NCI-H345 treated with DMSO at 0.1 percent for 48 hours (cell line): ENCODE data around the gene DCHS2.

Experiments used
- DNase-seq: peaks from one replicate; lab custom pipeline; 2025; ENCODE audit not compliant: unreplicated experiment; lab: John Stamatoyannopoulos, UW

DCHS2 gene, protein sequence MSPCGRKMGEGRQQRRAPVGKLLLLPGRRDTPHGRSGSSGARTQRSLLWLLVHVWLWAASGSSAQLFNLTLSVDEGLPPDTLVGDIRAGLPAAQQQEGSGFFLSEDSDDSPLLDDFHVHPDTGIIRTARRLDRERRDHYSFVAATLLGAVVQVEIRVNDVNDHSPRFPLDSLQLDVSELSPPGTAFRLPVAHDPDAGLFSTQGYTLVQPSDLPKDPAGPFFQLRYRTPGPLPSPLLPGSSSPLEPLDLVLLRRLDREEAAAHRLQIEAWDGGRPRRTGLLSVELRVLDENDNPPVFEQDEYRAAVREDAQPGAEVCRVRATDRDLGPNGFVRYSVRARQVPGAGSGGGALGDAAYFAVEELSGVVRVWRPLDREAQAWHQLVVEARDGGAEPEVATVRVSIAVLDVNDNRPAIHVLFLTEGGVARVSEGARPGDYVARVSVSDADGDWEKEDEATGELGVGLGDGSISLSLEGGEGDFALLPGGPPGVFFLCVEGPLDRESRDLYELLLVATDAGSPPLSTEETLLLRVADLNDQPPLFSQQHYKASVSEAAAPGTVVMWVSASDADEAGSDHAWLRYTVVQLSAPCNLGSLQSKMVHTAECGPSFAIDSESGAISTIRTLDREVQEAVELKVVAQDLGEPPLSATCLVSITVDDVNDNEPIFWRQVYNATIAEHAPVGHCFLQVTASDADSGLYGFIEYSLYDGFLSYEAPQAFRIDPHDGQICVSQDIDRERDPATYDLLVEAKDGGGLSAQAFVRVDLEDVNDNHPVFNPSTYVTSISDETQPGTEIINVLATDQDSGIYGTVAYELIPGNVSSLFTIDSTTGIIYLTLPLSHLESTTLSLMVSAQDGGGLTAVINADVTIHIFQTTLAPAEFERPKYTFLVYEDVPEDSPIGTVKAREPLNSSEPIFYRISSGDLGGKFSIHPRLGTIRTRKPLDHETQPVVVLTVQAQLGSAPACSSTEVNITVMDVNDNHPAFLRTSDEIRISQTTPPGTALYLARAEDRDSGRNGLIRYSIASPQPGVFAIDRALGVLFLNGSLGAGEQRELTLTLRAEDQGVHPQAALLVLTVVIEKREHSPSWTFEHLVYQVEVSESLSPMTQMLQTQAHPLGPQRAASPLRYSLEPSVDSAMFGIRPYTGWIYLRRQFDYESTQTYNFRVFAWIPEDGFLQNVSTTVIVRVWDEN (N-terminal part only)

DNA sequence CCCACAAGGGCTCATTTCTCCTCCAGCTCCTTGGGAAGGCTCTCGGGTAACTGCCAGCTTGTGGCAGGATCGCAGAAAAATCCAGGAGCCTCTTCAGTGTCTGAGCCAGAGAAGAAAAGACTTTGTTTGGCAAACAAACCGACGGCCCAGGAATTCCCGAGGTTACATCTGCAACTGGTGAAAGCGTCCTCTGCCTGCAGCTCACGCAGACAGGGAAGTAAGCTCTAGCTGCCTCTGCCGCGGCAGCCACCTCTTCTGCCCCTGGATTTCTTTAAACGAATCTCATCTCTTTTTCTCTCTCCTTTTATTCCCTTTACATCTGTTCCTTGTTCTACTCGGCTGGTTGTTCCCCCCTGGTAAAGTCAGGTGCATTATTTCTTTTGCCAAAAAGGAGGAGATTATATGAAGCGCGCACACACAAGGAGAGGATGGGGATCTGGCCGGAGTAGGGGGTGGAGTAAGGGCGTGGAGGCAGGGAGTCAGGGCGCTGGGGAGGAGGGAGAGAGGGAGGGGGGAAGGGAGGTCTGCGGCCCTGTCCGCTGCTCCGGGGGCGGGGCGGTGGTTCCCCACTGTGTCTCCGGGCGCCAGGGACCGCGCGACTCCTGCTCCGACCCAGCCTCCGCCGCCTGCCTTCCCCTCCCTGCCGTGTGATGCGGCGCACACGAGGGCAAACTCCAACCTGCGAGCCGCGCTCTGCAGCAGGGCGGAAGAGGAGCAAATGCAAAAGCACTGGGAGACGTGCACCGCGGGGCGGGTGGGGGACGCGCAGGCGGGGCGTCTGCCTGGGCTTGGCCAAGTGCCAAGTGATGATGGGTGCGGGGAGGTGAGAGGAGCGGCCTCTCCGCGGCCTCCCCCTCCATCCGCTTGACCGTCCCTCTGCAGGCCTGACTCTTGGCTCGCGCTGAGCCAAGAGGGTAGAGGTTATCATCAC lies at the start of gene DCHS2:
TSS of gene DCHS2 (minus strand) at position 459 of the 931 bp plus-strand sequence. CDS start at position 15, 444 bp downstream.
- DNase-seq, result no peak

GRCh38 chr4:154534296-154534695 lies 42.7 kb upstream of the DCHS2 start:
- DNase-seq, result no peak

GRCh38 chr4:154529728-154530519 lies 38.3 kb upstream of the DCHS2 start:
- no peak for DNase-seq

GRCh38 chr4:154528869-154529268 lies 37.3 kb upstream of the DCHS2 start:
- no peak for DNase-seq

- DNase-seq, result no peak
Observed at GRCh38 chr4:154527308-154527707, 35.7 kb upstream of the DCHS2 start.

- DNase-seq, result no peak
Observed at GRCh38 chr4:154526151-154526550, 34.6 kb upstream of the DCHS2 start.

DNA sequence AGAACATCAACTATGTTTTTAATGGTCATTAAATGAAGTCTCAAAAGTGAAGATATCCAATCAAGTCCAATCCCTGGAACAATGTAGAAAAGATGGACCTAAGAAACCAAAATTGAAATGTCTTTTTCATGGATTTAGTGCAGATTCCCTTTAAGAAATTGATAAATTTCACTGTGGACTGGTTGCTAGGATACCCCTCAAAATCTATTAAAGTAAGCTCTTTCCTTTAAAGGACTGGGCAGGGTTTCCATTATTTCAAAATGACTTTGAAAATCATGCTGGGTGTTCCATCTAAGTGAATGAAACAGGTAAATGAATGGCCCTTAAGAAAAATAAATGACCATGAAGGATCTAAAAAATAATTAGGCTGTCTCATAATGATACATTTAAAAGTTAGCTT lies 30.0 kb upstream of the DCHS2 start:
- no peak for DNase-seq

DNA sequence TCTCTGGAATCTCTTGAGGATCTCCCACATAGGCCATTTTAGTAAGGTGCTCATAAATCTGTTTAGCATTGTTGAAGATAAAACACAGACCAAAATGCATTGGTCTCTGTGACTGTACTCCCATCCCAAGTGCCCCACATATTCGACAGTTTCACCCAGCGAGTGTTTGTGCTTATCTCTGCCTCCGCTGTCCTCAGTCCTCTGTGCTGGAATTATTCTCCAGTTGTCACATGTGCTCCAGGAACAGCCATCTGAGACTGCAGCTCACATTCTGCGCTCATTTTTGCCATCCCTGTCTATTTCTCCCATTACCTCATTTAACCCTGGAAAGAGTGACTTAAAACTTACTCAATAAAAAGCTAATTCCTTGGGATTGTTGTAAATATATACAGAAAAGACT lies 27.6 kb upstream of the DCHS2 start:
- DNase-seq, result no peak

DNA sequence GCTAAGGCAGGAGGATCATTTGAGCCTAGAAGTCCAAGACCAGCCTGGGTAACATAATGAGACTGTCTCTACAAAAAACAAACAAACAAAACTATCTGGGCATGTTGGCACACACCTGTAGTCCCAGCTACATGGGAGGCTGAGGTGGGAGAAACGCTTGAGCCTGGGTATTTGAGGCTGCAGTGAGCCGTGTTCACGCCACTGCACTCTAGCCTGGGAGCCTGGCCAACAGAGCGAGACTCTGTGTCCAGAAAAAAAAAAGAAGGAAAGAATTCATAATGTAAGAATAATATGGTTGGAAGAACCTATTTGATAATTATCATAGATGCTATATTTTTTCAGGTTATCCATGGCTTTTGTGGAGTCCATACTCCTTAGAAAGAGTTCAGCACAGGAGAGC lies 26.0 kb upstream of the DCHS2 start:
- no peak for DNase-seq

DNA sequence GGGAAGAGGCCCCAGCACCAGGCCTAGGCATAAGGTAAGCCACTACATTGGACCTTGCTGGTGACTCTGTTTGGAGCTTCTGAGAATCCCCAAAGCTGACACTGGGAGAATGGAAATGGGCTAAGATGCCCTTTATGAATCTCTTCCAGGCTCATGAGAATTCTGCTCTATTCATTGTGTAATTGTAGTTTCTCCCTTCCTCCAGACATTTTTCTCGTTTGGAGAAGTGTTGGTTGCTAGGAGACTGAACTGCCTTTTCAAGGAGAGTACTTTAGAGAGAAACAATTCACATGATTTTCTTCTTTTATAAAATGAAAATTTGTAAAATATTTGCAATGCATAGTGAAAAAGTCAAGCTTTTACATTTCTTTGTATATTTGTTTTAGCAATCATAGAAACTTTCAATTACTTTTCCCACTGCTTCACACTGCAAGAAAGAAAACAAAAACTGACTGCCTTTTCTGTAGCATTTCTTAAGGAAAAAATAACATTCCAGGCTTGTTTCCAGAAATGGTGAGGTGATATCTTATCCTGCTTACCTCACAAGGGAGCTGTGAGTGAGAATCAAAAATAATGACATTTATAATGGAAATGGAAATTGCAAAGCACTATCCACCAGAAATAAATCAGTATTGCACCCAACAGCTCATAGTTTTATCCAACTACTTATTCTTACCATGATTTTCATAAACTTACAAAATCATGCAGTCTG lies 24.9 kb upstream of the DCHS2 start:
- DNase-seq, result no peak

DNA sequence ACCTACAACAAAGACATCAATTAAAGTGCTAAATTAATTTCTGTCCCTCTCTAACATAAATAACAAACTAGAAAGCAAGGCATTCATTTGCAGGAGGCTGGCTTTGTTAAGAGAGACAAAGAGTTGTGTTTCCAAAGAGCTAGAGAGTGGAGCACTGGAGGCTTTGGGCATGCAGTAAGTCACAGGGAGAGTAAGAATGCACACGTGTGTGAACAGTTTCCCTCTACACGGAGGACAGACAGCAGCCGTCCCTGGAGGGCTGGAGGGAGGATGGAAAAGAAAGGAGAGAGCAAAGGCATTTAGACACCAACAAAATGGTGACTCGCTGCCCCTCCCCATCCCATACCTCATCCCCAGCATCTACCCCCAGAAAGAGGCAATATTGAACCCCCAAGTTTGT lies 20.4 kb upstream of the DCHS2 start:
- DNase-seq, result no peak

- DNase-seq, result no peak
Observed at GRCh38 chr4:154511548-154511947, 19.9 kb upstream of the DCHS2 start.

GRCh38 chr4:154507156-154507555 lies 15.6 kb upstream of the DCHS2 start:
- DNase-seq, result no peak

- no peak for DNase-seq
Observed at GRCh38 chr4:154506253-154506652, 14.7 kb upstream of the DCHS2 start.

- DNase-seq, result no peak
Observed at GRCh38 chr4:154503598-154503997, 12.0 kb upstream of the DCHS2 start.

DNA sequence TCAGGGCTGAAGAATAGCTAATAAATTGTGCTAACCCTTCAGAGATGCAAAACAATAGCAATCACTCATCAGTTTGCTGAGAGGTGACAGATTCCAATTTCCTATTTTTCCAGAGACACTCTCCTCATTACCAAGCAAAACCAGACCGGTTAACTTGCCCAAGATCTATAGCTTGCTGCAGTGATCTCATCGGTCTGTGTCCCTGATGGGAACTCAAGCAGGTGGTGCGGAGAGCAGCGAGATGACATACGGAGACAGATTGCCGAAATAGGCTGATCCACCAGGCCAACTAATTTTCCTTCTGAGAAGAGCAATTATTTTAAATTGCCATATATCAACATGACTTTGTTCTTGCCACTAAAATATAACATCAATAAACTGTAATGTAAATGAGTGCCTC lies 10.5 kb upstream of the DCHS2 start:
- DNase-seq, result no peak

GRCh38 chr4:154497889-154498288 lies 6.3 kb upstream of the DCHS2 start:
- DNase-seq, result no peak

DNA sequence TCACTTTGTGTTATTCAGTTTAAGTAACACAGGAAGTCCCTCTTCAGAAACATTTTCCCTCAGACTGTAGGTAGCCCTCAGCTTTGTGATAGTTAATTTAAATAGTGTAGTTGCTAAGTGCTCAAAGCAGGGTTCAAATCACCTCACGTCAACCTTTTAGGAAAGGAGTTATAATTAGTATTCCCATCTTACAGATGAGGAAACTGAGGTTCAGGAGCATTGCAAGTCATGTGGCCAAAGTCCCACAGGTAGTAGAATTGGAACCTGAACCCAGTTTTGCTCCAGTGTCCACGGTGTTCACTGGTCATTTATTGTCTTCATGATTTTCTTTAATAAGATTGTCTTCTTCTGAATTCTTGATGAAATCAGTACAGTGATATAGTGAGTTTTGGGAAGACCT lies 4.3 kb upstream of the DCHS2 start:
- DNase-seq, result no peak

DNA sequence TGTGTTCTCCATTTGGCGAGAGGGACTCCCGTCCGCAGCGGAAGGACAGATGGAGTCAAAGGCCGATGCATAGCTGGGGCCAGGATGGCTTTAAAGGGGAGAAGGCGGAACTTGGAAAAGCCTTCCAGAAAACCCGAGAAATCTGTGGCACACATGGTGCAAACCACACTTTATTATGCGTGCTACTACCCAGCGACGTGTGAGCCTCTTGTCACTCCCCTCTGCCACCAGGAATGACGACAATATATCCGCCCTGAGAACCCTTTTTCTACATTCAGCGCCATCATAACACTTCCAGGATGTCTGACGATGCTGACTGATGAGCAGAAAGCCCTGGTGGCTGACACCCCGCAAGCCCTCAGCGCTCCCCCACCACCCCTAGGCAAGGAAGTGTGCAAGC lies 689 bp upstream of the DCHS2 start:
- DNase-seq, result no peak
